Measurements from ENCODE around the gene GNG12.
"Not testable (repeated sequence)": the region's sequence is repeated elsewhere in the genome, so short reads cannot be mapped to it uniquely, and the experiment has no call there.

GNG12 gene

DNA sequence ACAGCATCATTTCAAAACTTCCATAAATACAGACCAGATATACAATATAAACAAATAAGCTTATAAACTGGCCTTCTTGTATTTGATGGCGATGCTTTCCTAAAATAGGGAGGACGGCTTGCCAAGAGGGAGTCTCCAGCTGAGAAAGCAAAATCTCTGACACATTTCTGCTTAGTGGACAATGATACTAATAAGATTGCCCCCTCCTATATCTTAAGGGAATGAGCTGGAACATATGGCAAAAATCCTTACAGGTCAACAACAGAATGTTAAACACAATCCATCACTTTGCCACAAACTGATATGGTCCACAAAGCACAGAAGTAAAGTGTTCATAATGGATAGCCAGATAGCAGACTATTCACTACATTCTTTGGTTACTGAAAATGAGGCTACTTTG lies 155.3 kb downstream of the GNG12 start:
- DNase-seq = no peak

DNA sequence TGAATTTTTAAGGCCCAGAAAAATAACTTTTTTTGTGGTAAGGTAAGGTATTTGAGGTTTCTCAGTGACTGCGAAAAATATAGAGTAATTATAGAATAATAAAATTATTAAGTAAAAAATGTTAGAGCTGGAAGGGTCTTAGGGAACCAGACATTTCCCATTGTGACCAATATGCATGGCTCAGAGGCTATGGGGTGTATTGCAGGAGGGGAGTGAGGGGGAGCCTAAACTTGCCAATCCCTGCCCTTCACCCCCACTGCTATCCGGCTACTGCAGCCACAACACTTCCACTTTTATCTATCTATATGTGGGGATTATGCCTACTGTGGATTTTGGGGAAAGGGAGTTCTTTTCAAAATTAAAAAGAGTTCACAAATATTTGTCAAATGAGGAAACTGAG lies 155.9 kb downstream of the GNG12 start:
- no peak for DNase-seq

- no peak for DNase-seq
These were observed 156.3 kb downstream of the GNG12 start for GRCh38 chr1:67676946-67677345.

GRCh38 chr1:67676287-67676686 lies 157.0 kb downstream of the GNG12 start:
- DNase-seq = no peak

GRCh38 chr1:67675800-67676199 lies 157.5 kb downstream of the GNG12 start:
- no peak for DNase-seq

- DNase-seq = peak in 1 of 2 donors; percentile 9
These were observed 158.8 kb downstream of the GNG12 start for GRCh38 chr1:67674260-67675011.

- DNase-seq = no peak
These were observed 159.6 kb downstream of the GNG12 start for GRCh38 chr1:67673468-67674201.

- no peak for DNase-seq
These were observed 160.9 kb downstream of the GNG12 start for GRCh38 chr1:67672260-67672803.

DNA sequence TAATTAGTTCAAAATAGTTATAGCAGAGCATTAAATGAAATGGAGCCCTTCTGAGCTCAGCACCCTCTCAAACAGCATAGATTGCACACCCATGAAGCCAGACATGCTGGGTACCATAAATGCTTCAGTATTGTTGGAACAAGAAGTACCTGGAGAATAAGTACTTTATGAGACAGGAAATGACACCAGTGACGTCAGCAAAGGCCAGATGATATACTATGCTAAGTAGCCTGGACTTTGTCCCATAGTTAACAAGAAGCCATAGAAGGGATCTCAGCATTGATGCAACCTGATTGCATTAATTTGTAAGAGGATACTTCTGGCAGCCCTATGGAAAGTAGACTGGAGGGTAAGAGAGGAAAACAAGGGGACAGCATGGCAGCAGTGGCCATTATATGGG lies 164.6 kb downstream of the GNG12 start:
- DNase-seq = no peak

DNA sequence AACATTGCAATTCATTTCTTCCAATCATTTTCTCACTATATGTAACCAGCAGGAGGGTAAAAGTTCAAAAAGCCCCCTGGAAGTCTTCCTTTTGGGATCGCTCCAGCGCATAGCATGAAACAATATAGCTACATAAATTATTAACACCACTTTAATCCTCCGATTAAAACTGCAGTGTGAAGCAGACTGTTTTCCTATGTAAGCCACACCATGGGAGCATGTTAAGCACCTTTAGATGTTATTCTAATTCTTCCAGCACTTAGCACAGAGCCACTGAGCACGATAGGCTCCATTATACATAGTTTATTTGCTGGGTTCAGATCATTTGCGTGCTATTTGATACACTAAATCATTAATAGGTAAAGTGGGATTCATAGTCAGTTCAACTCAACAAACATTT lies 166.6 kb downstream of the GNG12 start:
- DNase-seq = no peak

- not testable (repeated sequence) for DNase-seq
These were observed 168.0 kb downstream of the GNG12 start for GRCh38 chr1:67665307-67665706.

- DNase-seq = no peak
These were observed 169.2 kb downstream of the GNG12 start for GRCh38 chr1:67664048-67664447.

- DNase-seq = no peak
These were observed 170.4 kb downstream of the GNG12 start for GRCh38 chr1:67662884-67663283.

DNA sequence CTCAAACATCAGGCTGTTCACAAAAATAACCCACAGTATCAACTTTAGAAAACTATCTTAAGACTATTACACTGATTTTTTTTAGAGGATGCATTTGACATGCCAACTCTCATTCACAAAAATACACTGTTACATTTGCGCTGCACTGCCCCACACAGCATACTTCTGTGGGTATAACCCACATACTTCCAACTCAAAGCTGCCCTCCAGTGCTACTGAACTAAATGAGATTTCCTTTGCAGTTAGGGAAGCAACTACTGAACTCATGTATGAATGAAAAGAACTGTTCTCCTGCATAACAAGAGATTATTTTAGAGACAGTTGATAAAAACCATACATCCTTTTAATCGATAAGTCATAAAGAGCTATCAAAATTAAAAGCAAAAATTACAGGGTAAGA lies 174.0 kb downstream of the GNG12 start:
- no peak for DNase-seq

DNA sequence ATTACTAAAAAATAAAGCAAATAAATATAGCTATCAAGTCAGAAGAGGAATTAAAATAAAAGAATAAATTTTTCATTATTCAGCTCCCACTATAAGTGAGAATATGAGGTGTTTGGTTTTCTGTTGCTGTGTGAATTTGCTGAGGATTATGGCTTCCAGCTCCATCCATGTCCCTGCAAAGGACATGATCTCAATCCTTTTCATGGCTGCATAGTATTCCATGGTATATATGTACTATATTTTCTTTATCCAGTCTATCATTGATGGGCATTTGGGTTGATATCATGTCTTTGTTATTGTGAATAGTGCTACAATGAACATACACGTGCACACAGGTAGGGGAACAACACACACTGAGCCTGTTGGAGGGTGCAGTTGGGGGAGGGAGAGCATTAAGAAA lies 176.1 kb downstream of the GNG12 start:
- not testable (repeated sequence) for DNase-seq

DNA sequence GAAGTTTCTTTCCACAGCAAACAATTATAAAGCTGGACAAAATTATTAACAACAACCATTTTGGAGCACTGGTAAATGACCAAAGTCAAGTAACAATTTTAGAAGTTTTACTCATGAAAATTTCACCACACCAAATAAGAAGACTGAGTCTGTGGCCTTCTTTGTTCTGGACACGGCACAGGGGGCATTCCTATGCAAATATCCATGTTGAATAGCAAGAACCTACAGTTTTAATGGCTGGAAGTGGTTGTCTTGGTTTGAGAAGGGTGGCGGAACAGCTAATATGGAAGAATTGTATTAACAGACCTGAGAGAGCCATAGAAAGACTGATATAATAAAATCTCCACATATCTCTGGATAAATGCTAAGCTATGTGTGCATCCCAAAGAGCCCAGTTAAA lies 177.7 kb downstream of the GNG12 start:
- no peak for DNase-seq

- peak in 1 of 2 donors; percentile 7 for DNase-seq
These were observed 180.0 kb downstream of the GNG12 start for GRCh38 chr1:67653304-67653703.

GRCh38 chr1:67652800-67653199 lies 180.5 kb downstream of the GNG12 start:
- DNase-seq = peak; percentile 40 to 68
